ENCODE results near the gene DEFB121. TPM values are rescaled to one million over a fixed set of nuclear protein-coding genes. Genes with fewer than 3 reads are reported as not detected.
"Not testable (repeated sequence)": the region's sequence is repeated elsewhere in the genome, so short reads cannot be mapped to it uniquely, and the experiment has no call there.

DEFB121 gene
- total RNA-seq, 1 donor from 2014 or later, result not detected

DNA sequence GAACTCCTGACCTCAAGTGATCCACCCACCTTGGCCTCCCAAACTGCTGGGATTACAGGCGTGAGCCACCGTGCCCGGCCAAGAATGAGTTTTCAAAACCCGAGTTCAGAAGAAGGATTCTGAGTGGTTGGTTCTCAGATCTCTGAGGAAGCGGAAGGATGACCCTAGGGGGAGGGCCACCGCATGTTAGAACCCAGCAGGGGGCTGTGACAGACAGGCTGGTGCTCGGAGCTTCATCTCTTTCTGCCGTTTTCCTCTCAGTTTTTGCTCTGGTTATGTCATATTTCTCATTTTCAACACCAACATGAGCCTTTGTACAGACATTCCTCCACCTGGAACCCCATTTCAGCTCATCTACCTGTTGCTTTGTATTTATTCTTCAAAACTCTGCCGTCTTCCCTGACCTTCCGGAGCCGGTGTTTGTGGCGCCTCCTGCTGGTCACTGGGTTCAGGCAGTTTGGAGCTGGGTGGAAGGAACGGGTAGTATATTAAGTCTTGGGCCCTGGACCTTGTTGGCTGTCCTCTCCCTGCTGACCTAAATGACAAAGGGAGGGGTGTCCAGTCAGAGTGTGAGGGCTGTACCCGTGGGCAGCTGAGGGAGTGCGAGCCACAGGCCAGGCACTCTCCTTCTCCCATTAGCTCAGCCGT, 34.1 kb upstream of the DEFB121 start, which contains the start of gene DEFB123:
TSS of gene DEFB123 (plus strand) at position 621 of the 648 bp plus-strand sequence. CDS start 67 bp downstream, outside the sequence.
- Mint-ChIP-seq H3K9me3 (ENCODE audit: unreplicated experiment) (no peaks in the 10 kb centered on the region), H3K27ac (ENCODE audit: unreplicated experiment) (no peak within 1 kb of the TSS), H3K27me3 (ENCODE audit: unreplicated experiment) (peaks cover 3% of the 10 kb centered on the region), H3K4me3 (ENCODE audit: unreplicated experiment) (no peak within 1 kb of the TSS), H3K36me3 (ENCODE audit: unreplicated experiment) (no peaks in the 10 kb centered on the region), H3K4me1 (ENCODE audit: unreplicated experiment) (no peaks in the 10 kb centered on the region)
- DNase-seq (ENCODE audit: extremely low spot score, unreplicated experiment), result no peak
- TF ChIP-seq, protein P1, sequence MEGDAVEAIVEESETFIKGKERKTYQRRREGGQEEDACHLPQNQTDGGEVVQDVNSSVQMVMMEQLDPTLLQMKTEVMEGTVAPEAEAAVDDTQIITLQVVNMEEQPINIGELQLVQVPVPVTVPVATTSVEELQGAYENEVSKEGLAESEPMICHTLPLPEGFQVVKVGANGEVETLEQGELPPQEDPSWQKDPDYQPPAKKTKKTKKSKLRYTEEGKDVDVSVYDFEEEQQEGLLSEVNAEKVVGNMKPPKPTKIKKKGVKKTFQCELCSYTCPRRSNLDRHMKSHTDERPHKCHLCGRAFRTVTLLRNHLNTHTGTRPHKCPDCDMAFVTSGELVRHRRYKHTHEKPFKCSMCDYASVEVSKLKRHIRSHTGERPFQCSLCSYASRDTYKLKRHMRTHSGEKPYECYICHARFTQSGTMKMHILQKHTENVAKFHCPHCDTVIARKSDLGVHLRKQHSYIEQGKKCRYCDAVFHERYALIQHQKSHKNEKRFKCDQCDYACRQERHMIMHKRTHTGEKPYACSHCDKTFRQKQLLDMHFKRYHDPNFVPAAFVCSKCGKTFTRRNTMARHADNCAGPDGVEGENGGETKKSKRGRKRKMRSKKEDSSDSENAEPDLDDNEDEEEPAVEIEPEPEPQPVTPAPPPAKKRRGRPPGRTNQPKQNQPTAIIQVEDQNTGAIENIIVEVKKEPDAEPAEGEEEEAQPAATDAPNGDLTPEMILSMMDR (IDR thresholded peaks at IDR 0.05), result no peak

DNA sequence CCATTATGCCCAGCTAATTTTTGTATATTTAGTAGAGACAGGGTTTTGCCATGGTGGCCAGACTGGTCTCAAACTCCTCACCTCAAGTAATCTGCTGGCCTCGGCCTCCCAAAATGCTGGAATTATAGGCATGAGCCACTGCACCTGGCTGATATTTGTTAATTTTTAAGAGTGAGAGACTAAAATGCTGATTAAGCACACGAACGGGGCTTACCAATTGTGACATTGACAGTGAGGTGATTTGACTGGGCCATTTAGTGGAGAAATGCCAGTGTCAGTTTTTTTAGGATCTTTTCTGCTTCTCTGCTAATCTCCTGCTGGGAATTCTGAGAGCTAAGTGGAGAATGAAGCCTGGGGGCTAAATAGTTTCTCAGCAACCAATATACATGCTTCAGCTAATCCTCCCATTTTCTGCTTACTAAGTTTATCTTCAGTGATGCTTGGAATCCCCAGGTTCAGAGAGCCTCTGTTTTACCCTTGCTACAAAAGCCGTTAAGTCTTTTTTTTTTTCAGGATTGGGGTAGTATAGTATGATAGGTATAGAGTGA, 24.6 kb upstream of the DEFB121 start:
- no peaks in the 10 kb centered on the region for H3K9me3 Mint-ChIP-seq (ENCODE audit: unreplicated experiment)
- H3K27ac Mint-ChIP-seq (ENCODE audit: unreplicated experiment), result no peak overlapping the region
- no peaks in the 10 kb centered on the region for H3K36me3 Mint-ChIP-seq (ENCODE audit: unreplicated experiment)
- no peak for DNase-seq (ENCODE audit: extremely low spot score, unreplicated experiment)
- no peaks in the 10 kb centered on the region for H3K4me1 Mint-ChIP-seq (ENCODE audit: unreplicated experiment)
- no peak overlapping the region for H3K4me3 Mint-ChIP-seq (ENCODE audit: unreplicated experiment)
- TF ChIP-seq, protein P1 (IDR thresholded peaks at IDR 0.05), result no peak
- peaks cover 6% of the 10 kb centered on the region for H3K27me3 Mint-ChIP-seq (ENCODE audit: unreplicated experiment)

DNA sequence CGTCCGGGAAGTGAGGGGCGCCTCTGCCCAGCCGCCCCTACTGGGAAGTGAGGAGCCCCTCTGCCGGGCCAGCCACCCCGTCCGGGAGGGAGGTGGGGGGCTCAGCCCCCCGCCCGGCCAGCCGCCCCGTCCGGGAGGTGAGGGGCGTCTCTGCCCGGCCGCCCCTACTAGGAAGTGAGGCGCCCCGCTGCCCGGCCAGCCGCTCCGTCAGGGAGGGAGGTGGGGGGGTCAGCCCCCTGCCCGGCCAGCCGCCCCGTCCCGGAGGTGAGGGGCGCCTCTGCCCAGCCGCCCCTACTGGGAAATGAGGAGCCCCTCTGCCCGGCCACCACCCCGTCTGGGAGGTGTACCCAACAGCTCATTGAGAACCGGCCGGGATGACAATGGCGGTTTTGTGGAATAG, 21.6 kb upstream of the DEFB121 start:
- H3K4me3 Mint-ChIP-seq (ENCODE audit: unreplicated experiment); H3K4me1 Mint-ChIP-seq (ENCODE audit: unreplicated experiment); H3K9me3 Mint-ChIP-seq (ENCODE audit: unreplicated experiment): not testable (repeated sequence)

DNA sequence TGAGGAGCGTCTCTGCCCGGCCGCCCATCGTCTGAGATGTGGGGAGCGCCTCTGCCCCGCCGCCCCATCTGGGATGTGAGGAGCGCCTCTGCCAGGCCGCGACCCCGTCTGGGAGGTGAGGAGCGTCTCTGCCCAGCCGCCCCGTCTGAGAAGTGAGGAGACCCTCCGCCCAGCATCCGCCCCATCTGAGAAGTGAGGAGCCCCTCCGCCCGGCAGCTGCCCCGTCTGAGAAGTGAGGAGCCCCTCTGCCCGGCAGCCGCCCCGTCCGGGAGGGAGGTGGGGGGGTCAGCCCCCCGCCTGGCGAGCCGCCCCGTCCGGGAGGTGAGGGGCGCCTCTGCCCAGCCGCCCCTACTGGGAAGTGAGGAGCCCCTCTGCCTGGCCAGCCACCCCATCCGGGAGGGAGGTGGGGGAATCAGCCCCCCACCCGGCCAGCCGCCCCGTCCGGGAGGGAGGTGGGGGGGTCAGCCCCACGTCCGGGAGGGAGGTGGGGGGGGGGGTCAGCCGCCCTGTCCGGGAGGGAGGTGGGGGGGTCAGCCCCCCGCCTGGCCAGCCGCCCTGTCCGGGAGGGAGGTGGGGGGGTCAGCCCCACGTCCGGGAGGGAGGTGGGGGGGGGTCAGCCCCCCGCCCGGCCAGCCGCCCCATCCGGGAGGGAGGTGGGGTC, 21.0 kb upstream of the DEFB121 start:
- H3K4me3 Mint-ChIP-seq (ENCODE audit: unreplicated experiment); DNase-seq (ENCODE audit: extremely low spot score, unreplicated experiment); H3K27me3 Mint-ChIP-seq (ENCODE audit: unreplicated experiment); H3K27ac Mint-ChIP-seq (ENCODE audit: unreplicated experiment); H3K36me3 Mint-ChIP-seq (ENCODE audit: unreplicated experiment); H3K9me3 Mint-ChIP-seq (ENCODE audit: unreplicated experiment); H3K4me1 Mint-ChIP-seq (ENCODE audit: unreplicated experiment): not testable (repeated sequence)

More for the DNA sequence above, 21.6 kb upstream of the DEFB121 start:
- H3K27me3 Mint-ChIP-seq (ENCODE audit: unreplicated experiment); H3K27ac Mint-ChIP-seq (ENCODE audit: unreplicated experiment); H3K36me3 Mint-ChIP-seq (ENCODE audit: unreplicated experiment); DNase-seq (ENCODE audit: extremely low spot score, unreplicated experiment): not testable (repeated sequence)

DNA sequence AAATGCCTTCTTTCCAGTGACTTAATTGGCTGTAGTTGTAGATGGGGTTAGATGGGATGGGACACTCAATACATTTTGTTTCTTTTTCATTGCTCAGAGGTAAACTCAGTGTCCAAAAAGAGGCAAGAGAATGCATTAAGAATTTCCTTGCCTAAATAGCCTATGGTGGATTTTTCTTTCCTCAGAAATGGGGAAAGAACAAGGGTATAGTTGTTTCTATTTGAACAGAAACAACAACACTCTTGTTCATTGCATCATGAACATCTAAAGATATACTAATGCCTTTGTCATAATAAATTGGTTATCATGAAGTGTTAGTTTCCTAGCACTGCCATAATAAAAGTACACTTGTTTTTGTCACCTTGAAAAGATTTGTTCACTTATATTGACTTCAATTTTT, 19.8 kb upstream of the DEFB121 start:
- H3K27me3 Mint-ChIP-seq (ENCODE audit: unreplicated experiment), result peaks cover 2% of the 10 kb centered on the region
- no peaks in the 10 kb centered on the region for H3K9me3 Mint-ChIP-seq (ENCODE audit: unreplicated experiment)
- H3K4me1 Mint-ChIP-seq (ENCODE audit: unreplicated experiment), result no peaks in the 10 kb centered on the region
- no peaks in the 10 kb centered on the region for H3K36me3 Mint-ChIP-seq (ENCODE audit: unreplicated experiment)
- no peak overlapping the region for H3K4me3 Mint-ChIP-seq (ENCODE audit: unreplicated experiment)
- no peak overlapping the region for H3K27ac Mint-ChIP-seq (ENCODE audit: unreplicated experiment)
- TF ChIP-seq, protein P1 (IDR thresholded peaks at IDR 0.05), result no peak
- DNase-seq (ENCODE audit: extremely low spot score, unreplicated experiment), result no peak

DNA sequence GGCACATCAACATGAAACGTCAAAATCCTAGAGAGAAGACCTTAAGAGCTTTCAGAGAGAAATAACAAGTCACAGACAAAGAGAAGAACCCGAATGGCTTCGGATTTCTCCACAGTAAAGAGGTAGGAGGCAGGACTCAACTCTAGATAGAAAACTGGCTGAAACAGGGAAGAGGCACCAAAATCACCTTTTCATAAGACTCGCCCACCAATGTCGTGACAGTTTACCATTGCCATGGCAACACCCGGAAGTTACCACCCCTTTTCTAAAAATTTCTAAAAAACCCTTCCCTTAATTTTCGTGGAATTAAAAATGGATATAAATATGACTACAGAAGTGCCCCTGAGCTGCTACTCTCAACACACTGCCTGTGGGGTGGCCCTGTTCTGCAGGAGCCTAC, 12.3 kb upstream of the DEFB121 start:
- Mint-ChIP-seq H3K4me3 (ENCODE audit: unreplicated experiment) (no peak overlapping the region), H3K27me3 (ENCODE audit: unreplicated experiment) (no peaks in the 10 kb centered on the region), H3K4me1 (ENCODE audit: unreplicated experiment) (no peaks in the 10 kb centered on the region), H3K27ac (ENCODE audit: unreplicated experiment) (no peak overlapping the region), H3K36me3 (ENCODE audit: unreplicated experiment) (no peaks in the 10 kb centered on the region), H3K9me3 (ENCODE audit: unreplicated experiment) (peaks cover 6% of the 10 kb centered on the region)
- TF ChIP-seq, protein P1 (IDR thresholded peaks at IDR 0.05), result no peak
- no peak for DNase-seq (ENCODE audit: extremely low spot score, unreplicated experiment)

All from osteocyte (in vitro differentiated cells).